SK-N-MC (cell line): ENCODE results near the gene SALL1.

ENCODE experiments used
- EZH2 ChIP-seq: fragments of 200-600 bp; sonication (generic); IDR thresholded peaks from one replicate; pipeline ENCODE4 v1.6.1; 2017; ENCODE audit warnings: antibody characterized with exemption
- FOXP2 ChIP-seq: optimal IDR thresholded peaks from 2 replicates; pipeline ENCODE3; 2011; ENCODE audit warnings: mild to moderate bottlenecking, moderate library complexity; ENCODE audit not compliant: insufficient read depth; ENCODE audit errors: extremely low read length, control extremely low read depth
- POLR2AphosphoS5 ChIP-seq: IDR thresholded peaks from 2 replicates; pipeline ENCODE4 v1.6.1; 2012; ENCODE audit warnings: mild to moderate bottlenecking, low read depth, low read length, borderline replicate concordance

DNA sequence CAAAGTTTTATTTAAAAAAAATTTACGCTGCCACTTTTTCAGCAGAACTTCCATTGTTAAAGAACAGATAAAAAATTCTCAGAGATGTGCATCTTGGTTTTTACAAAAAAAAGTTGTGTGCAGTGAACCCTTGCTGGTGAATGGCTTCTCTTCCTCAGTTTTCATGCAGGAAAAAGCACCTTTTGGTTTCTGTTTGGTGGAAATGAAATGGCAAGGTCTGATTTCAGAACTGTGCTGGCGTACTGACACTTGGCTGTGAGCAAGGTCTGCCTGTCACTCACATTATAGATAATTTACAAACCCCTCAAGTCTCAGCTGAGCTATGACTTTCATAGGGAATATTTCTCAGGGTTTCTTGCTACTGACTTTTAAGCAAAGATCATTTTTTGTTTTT is 5.7 kb upstream of the SALL1 start:
- no peak for TF ChIP-seq EZH2
- TF ChIP-seq POLR2AphosphoS5: no peak
- TF ChIP-seq FOXP2: no peak
